ENCODE data around the gene RNF166. TPM values are rescaled to one million over a fixed set of nuclear protein-coding genes. Genes with fewer than 3 reads are reported as not detected.

The RNF166 gene
- total and polyA plus RNA-seq, 2 donors (not counting 3 experiments of a cell fraction or from before 2014, with no cell fraction given), result 27.6 to 38.8 TPM

DNA sequence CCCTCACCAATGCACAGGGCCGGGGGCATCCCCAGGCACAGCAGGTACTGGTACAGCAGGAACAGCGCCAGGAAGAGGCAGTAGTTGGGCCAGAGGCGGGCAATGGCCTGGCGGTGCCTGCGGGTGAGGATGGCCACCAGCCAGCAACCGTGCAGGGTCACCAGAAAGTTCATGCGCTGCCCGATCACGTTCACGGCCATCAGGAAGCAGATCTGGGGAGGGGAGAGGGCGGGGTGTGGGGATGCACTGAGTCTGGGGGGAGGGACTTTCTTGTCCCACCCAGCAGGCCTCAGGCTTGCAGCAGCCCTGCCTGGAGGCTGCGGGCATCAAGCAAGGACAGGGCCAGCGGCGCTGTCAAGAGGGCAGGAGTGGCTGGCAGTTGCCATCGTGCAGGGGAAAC, 25.5 kb upstream of the RNF166 start:
- peaks cover 7 to 67% of the 10 kb centered on the region in 2 experiments for H3K36me3 ChIP-seq (ENCODE audit: control insufficient read depth in 2 of 2, extremely low read depth in 1 of 2, insufficient read depth in 2 of 2, low read length in 2 of 2)

More for the DNA sequence above, 25.5 kb upstream of the RNF166 start:
- intact Hi-C loops (cut with micrococcal nuclease) (no loop called here), dilution Hi-C loops (cut with MboI; ENCODE audit: extremely low pct_ligation_motif_present, low sequenced_read_pairs) (no loop called here)
- no peaks in the 10 kb centered on the region for H3K9me1 ChIP-seq (replicated peaks; ENCODE audit: control insufficient read depth, extremely low read depth, insufficient read depth, low read length)
- no peak for DNase-seq (ENCODE audit: low read depth, low spot score)
- no peaks in the 10 kb centered on the region for H4K20me1 ChIP-seq (replicated peaks; ENCODE audit: control insufficient read depth, extremely low read depth, insufficient read depth, low read length)
- H3K4me1 ChIP-seq (ENCODE audit: control insufficient read depth, extremely low read depth, insufficient read depth, low read length), result no peaks in the 10 kb centered on the region
- no peak for TF ChIP-seq POLR2A (IDR thresholded peaks at IDR 0.05; ENCODE audit: low read depth, low read length)
- no peak for TF ChIP-seq FOS (IDR thresholded peaks at IDR 0.05; ENCODE audit: borderline replicate concordance, insufficient read depth, low read length)
- no peak for TF ChIP-seq POLR2AphosphoS5 (IDR thresholded peaks at IDR 0.05; ENCODE audit: insufficient read depth, low read depth, low read length)
- TF ChIP-seq JUN (IDR thresholded peaks at IDR 0.05; ENCODE audit: borderline replicate concordance, insufficient read depth, insufficient read length, low read depth), result no peak
- no peak for TF ChIP-seq EZH2 (IDR thresholded peaks at IDR 0.05; ENCODE audit: borderline replicate concordance, low read depth, low read length, severe bottlenecking)
- TF ChIP-seq, protein P1, sequence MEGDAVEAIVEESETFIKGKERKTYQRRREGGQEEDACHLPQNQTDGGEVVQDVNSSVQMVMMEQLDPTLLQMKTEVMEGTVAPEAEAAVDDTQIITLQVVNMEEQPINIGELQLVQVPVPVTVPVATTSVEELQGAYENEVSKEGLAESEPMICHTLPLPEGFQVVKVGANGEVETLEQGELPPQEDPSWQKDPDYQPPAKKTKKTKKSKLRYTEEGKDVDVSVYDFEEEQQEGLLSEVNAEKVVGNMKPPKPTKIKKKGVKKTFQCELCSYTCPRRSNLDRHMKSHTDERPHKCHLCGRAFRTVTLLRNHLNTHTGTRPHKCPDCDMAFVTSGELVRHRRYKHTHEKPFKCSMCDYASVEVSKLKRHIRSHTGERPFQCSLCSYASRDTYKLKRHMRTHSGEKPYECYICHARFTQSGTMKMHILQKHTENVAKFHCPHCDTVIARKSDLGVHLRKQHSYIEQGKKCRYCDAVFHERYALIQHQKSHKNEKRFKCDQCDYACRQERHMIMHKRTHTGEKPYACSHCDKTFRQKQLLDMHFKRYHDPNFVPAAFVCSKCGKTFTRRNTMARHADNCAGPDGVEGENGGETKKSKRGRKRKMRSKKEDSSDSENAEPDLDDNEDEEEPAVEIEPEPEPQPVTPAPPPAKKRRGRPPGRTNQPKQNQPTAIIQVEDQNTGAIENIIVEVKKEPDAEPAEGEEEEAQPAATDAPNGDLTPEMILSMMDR (IDR thresholded peaks at IDR 0.05; ENCODE audit: extremely low read depth in 1 of 2, insufficient read depth in 1 of 2, low read depth in 1 of 2, low read length in 2 of 2), result no peak
- no peak for TF ChIP-seq MYC (IDR thresholded peaks at IDR 0.05; ENCODE audit: low read depth, low read length)
- TF ChIP-seq, protein P2, sequence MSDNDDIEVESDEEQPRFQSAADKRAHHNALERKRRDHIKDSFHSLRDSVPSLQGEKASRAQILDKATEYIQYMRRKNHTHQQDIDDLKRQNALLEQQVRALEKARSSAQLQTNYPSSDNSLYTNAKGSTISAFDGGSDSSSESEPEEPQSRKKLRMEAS (IDR thresholded peaks at IDR 0.05; ENCODE audit: insufficient read depth, insufficient read length), result no peak
- no peak for TF ChIP-seq GATA2 (IDR thresholded peaks at IDR 0.05; ENCODE audit: insufficient read depth, insufficient read length, low read depth, low read length)
- H3K4me2 ChIP-seq (ENCODE audit: insufficient read depth, low read length), result no peak overlapping the region
- no peak overlapping the region for H3K9ac ChIP-seq (replicated peaks; ENCODE audit: extremely low read depth, insufficient read depth, low read length)
- no peak for FAIRE-seq
- H3K27ac ChIP-seq (ENCODE audit: insufficient read depth, low read depth, low read length), result no peak overlapping the region
- H2AFZ ChIP-seq (ENCODE audit: low read depth, low read length), result no peak overlapping the region
- CTCF ChIA-PET, result no interaction called here
- peaks cover 2% of the 10 kb centered on the region for H3K79me2 ChIP-seq (ENCODE audit: control insufficient read depth, insufficient read depth, low read length)
- POLR2A ChIA-PET, result no interaction called here
- no peaks in the 10 kb centered on the region for H3K27me3 ChIP-seq (ENCODE audit: control insufficient read depth in 2 of 2, insufficient read depth in 2 of 2, low read length in 2 of 2)
- H3K4me3 ChIP-seq (replicated peaks in 1 of 3; ENCODE audit: insufficient read depth in 1 of 3, low read depth in 1 of 3, low read length in 3 of 3), result no peak overlapping the region
- H3K9me3 ChIP-seq (replicated peaks; ENCODE audit: control insufficient read depth, insufficient read depth, low read length), result no peaks in the 10 kb centered on the region
- BruUV-seq (replicated peaks), result no TSS peak

All from endothelial cell of umbilical vein (primary cell).